GM21723 (cell line): ENCODE data around the gene DENND4B.

Experiments
- ATAC-seq: cut with Tn5 transposase; IDR thresholded peaks from one replicate; pipeline ENCODE4 v1.9.1; 2021; ENCODE audit warnings: mild to moderate bottlenecking, moderate library complexity; ENCODE audit not compliant: unreplicated experiment

Gene DENND4B

DNA sequence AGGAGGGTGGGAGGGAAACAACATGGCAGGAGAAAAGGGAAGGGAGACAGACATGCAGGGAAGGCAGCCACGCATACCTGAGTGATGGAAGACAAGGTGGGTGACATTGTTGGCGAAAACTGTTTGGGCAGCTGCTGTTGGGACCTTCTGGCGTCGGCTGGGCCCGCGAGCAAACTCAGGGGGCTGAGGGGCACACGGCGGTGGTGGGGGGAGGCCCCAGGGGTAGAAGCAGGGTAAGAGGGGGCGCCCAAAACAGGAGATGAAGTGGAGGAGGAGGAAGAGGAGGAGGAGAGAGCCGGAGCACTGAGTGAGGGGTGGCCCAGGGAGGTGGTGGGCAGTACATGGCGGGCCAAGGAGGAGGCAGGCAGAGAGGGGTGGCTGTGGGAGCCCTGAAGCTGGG is 4.7 kb upstream of the DENND4B start:
- no peak for ATAC-seq

DNA sequence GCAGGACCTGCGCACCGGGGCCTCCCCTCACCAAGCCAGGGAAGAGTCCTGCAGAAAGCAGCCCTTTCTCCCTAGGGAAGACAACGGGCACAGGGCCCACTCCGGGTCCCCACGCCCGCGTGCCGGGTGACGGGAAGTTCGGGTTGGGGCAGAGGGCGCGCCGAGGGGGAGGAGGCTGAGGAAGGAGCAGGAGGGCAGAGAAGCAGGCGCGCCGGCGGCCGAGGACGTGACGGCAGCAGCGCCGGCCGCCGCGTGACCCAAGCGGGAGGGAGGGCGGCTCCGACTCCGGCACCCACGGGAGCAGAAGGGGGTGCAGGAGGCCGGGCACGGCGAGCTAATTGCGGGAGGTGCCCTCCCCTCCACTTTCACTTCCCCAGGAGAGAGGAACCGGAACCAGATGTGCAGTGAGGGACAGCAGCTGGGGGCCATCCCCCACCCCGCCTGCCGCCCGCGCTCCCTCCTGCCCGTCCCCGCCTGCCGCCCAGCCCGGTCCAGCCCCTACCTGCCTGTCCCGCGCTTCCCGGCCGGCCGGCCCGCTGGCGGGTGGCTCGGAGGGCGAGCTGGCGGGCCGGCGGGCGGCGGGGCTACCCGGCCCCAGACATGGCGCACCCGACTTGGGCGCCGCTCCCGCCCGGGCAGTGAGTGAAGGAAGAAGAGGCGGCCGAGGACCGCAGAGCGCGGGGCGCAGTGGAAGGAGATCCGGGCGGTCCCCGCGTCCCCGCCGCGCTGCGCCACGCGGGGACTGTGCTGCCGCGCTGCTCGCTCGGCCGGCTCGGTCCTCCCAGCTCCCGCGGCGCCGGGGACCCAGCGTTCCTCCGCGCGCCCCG is 510 bp downstream of the DENND4B start:
- peak; percentile 73 for ATAC-seq

DNA sequence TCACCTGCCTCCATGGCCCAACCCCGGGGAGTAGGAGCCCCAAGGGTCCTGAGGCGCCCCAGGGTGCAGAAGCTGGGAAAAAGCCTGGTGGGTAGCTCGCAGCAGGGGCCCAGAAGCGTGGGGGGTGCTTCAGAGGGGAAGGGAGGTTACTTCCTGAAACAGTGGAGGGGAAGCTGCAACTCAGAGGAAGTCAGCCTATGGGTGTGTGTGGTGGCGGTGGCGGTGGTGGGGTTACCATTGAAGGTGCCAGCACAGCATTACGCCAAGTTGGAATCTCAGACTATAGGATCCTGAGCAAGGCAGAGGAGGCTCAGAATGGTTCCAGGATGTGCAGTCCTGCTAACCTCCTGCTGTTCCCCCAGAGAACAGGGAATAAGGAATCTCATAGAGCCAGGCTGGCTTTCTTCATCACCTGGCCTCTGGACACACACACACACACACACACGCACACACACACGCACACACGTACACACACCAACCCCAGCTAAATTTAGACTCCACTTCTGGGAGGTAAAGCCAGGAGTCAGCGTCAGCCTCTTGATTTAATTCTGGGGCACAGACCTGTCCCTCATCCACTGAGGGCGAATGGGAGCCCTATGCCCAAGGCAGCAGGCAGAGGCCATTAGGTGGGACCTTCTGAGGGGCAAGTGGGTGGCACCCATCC is 1.3 kb downstream of the DENND4B start:
- peak; percentile 11 for ATAC-seq

DNA sequence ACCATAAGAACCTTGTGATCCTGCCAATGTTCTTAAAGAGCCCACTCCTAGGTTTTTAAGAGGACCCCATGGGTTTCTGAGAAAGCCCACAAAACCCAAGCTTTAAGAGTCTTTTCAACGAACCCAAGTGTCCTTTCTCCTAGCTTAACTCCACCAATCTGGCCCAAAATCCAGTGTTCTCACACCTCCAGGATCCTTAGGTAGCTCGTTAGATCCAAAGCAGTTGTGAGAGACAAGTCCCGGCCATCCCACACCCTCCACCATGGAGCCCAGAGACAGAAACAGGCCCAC is 1.7 kb downstream of the DENND4B start:
- no peak for ATAC-seq

DNA sequence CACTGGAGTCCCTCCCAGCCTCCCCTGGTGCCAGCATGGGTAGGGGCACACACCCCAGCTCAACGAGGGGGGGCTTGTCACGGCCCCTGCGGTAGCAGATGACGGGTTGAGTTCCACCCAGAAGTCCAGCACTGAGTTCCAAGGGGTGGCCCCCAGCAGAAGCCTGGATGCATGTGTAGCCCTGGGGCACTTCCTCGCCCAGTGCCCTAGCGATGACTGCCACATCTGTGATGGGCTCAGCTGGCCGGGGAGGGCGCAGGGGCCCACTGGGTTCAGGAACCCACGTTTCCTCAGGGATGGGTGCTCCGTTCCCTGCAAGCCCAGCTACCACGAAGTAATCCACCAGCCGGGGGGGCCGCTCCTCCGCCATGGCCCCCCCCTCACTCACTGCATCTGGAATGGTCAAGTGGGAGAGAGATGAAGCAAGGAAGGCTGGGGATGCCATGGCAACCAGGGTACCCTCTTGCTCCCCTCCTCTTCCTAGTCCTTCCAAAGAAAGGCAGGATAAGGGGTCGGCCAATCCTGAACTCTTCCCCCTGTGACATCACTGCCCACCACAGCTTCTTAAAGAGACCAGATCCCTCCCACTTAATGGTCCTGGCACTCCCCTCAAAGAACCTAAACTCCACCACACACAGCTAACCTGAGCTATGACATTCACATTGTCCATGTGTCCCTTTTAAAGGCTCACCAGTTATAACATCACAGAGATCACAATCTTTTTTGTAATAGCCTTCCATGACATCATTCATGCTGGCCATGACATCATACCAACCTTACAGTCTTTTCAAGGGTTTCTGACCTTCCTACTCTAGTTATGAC is 2.3 kb downstream of the DENND4B start:
- ATAC-seq = no peak

DNA sequence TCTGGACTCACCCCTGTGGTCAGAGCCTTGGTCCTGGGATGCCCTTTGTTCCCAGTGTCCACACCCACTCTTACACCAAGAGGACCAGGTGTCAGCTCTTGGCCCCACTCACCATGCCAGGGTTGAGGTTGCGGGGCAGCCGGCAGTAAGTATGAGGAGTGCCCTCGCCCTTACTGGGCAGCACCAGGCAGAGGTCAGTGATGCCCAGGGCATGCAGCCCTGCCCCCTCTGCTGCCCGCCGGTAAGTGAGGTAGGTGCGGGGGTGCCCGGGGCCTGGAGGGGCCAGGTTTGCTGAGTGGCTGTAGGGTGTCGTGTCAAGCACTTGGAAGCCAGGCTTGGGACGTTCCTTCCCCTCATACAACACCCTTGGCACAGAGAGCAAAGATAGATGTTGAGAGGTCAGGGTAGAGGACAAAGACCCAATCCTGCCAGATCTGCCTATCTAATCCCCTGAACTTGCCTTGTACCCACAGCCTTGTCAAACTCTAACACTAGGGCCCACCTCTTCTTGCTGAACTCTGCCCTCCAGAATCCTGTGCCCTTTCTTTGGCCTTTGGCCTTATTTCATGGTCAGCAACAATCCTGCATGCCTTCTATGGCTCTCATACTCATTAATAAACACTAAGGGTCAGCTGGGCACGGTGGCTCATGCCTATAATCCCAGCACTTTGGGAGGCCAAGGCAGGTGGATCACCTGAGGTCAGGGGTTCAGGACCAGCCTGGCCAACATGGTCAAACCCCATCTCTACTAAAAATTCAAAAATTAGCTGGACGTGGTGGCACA is 3.6 kb downstream of the DENND4B start:
- ATAC-seq = no peak

DNA sequence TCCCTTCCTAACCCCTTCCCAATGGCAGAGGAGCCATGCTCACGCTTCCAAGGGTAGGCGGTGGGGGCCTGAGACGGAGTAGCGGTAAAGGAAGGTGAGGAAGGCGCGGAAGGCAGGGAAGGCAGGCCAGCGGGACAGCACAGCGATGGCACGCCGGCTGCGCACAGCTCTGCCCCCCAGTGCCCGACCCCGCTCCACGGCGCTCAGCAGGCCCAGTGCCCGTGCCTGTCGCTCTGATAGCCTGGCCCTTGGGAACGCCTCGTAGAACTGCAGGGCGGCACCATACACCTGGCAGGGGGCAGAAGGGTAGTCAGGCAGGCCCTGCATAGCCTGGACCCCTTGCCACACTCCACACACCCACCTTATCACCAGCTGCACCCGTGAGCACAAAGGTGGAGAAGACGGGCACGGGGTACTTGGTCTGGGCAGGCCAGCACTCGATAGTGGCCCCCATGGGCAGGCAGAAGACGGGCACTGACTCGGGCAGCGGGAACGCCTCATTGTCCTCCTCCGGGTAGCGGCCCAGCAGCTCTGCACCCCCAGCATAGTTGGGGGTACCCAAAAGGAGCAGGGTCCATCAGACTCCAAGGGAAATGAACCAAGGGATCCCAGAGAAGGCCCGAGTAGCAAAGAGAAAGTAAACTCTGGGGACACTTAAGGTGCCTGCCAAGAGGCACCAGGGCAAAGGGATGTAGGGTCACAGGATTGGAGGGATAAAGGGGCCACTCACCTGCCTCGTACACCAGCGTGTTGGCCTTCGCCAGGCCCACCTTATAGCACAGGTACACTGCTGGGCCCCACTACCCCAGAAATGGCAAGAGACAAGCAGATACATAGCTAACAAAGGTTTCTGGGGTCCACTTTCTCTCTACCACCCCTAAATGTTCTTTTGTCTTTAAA is 4.4 kb downstream of the DENND4B start:
- no peak for ATAC-seq

DNA sequence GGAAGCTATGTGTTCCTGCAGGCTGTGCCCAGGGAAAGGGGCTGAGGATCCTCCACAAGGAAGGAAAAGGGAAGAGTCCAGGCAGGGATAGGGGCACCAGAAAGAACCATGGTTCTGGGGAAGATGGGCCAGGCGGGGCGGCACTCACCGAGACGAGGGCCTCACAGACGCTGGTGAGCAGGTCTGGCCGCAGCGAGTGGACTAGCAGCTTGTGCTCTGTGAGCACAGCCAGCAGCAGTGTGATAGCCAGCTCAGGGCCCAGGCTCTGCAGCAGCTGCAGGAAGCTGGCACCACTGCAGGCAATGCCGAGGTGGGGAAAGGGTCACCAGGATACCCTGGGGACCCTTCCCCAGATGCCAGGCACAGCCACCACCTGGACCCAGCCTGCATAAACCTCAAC is 5.8 kb downstream of the DENND4B start:
- ATAC-seq = no peak

DNA sequence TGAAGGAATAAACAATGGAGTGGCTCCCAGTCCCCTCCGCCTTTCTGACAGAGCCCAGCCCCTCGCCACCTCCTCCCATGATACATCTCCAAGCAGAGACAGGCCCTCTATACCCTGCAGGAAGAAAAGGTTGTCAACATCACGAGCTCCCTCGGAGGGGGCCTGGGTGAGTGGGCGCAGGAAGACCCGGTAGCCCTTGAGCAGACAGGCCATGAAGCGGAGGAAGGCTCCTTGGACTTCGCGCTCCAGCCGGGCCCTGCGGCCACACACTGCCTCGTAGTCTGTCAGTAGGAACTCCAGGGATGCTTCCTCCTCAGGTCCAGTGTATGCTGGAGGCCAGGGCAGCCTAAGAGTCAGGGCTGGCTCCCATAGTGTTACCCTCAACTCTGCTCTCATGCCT is 7.0 kb downstream of the DENND4B start:
- ATAC-seq = no peak

DNA sequence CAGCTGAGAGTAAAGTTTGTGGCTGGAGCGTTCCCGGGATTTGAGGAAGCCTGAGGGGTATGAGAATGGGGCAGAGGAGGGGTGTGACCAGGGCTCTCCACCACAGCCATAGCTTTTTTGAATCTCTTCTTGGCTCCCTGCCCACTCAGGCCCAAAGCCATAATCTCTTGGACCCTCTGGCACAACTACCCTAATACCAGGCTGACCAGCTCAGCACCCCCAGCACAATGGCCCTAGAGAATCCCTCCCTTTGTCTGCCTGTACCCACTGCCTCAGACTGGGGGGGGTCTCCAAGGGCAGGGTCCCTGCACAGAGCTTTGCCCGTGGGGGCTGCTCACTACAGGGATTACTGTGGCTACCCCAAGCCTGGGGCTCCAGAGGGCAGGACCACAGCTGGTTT is 7.5 kb downstream of the DENND4B start:
- ATAC-seq = no peak

DNA sequence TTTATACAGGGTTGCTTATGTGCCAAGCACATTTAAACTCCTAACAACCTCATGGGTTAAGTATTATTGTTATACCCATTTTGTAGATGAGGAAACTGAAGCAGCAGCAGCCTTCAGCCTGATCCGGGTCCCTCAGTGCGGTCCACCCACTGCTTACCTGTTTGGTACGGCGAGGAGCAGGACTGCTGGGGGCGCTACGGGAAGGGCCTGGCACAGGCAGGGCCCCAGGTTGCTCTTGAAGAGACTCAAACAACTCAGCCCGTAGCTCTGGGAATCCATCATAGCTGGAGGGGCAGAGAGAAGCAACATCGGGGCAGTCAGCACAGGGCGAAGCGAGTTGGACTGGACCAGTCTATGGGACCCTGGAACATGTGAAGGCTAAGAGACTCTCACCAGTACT is 9.2 kb downstream of the DENND4B start:
- ATAC-seq = no peak

DNA sequence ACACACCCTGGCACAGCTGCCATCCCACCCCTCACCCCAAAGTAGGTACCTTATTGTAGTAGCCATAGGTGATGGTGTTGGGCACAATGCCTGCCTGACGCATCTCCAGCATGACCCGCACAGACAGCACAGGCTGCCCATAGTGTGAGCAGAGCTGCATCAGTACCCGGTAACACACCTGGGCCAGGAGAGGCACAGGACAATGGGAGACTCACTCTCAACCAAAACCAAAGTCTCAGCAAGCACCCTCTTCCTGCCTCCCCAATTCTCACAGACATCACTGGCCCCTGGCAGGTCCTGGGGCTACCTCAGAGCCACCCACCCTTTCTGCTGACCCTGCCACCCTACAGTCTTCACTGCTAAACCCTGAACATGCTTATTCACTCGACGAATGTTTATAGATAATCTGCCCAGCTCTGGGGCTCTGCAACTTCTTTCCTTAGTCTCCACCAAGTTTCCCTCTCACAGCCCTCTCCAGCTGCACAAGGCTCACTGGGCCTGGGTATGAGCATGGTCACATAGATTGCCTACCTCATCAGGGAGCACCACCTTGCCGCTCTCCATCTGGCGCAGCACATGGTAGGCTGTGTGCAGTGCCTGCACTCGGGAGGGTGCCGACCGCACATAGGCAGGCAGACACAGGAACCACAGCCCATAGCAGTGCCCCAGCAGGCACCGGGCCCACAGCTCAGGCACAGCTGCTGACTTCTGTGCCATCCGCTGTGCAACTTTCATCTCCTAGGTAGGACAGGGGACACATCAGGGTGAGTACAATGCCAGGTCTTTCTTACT is 10.3 kb downstream of the DENND4B start:
- no peak for ATAC-seq

DNA sequence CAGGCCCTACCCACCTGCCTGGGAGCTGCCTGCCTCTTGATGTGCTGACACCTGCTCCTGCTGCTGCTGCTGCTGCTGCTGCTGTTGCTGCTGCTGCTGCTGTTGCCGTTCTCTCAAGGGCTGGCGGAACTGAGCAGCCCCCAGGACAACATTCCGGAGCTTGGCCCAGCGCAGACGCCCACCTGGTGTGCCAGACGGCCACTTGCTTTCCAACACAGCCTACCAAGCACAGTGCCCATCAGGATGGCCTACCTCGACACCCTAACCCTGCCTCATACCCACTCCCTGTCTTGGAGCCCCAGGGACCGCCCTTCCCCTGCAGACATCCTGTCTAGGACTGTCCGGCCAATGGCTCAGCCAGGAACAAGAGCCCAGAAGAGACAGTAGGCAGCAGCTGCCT is 11.8 kb downstream of the DENND4B start:
- ATAC-seq = no peak

DNA sequence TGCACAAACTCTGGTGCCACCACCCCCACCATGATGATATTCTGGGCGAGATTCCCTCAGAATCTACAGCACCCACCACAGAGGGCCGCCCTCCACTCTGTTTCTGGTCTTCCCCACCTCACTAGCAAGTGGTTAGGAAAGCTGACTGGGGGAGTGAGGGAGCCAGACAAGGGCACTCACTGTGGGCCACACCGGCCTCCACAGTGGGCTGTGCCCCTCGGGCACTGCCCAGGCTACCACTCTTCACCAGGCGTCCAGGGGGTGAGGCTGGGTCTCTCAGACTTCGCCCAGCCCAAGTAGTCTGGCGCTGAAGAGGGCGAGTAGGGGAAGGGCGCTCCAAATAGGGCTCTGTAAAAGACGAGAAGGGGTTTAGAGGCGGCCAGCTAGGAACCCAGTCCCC is 12.6 kb downstream of the DENND4B start:
- no peak for ATAC-seq

DNA sequence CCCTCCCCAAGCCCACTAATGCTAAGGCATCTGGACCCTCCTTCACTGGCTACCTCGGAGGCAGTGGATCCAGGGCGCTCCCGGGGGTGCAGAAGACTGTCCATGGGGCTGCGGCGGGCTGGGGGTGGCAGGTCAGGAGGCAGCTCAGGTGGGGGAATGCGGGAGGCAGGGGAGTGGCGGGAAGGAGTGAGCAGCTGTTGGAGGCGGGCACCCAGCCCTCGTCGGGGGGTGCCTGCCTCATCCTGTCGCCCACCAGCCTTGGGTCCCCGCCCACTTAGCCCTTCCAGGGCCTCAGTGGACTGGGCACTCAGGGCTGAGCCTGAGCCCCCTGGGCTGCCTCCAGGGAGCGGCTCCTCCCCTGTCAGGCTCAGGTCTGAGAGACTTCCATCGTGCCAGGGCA is 13.1 kb downstream of the DENND4B start:
- no peak for ATAC-seq

DNA sequence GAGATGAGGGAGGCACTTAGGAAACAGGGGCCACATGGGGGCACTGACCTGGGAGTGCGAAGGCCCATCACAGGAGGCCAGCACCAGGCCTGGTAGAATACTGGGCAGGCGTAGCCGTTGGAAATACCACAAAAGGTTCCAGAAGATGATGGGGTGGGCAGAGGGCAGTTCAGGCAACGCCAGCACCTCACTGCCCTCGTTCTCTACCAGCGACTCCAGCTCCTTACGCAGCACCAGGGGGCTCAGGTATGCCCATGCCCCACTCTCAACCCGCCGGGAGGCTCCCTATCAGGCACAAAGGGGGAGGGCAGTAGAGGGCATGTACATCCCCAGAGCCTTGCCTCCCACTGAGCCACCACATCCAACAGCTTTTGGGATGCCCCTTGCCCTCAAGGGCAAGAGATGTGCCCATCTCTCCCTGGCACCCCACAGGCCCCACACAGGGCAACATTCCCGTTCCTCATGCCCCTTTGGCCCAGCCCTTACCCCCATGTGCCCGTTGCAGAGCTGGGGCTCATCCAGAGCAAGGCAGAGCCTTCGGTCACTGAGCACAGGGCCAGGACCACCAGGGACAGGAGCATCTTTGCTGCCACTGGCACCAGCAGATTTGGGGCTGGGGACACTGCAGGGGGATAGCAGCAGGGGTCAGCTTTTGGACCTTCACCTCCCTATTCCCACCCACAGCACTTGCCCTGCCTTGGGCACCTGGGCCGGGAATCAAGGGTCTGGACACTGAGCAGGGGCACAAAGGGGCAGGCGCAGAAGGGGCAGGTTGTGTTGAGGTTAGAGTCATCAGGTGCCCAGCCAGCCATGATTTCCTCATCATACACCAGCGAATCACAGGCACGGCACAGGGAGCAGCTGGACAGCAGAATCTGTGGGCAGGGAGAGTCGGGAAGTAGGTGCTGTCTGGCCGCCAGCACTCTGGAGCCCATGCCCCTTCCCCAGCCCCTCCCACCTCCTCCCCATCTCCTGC is 14.1 kb downstream of the DENND4B start:
- ATAC-seq = no peak

DNA sequence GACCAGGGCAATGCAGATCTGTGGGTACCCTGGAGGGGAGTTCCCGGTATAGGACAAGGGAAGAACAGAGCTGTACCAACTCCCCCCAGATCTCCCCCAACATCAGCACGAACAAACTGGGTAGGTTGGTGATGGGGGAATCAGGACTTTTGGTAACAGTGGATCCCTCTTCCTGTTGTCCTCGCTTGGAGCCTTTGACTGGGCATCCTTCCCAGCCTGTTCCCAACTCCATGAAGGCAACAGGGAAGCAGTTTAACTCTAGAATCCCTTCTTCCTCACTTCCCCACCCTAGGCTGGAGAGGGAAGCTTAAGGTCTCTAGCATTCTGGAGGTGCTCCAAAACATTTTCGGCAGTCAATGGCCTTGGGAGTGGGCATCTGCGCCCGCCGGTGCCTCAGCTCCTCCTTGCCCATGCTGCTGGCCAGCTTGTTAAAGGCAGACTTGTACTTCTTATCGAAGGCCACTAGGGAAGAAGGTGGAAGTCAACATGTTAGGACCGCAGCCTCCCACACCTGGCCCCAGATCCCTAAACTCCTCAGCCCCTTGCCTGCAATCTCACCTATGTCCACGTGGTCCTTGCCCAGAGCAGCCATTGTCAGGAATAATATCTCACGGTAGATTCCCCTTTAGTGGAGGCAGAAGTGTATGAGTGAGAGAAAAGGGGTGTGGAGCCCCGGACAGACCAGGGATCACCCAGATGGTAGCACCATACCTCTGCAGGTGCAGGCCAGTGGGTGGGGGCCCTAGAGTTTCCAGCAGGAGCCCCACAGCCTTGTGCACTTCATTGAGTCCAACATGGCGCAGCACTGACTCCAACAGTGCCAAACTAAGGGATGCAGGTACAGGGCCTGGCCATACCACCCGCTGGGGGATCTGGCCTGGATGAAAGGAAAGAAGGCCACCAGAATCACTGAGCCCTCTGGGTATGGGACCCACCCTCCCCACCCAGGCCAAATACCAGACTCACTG is 16.3 kb downstream of the DENND4B start:
- ATAC-seq = no peak
